ENCODE results near the gene TNRC6A. TPM values are rescaled to one million over a fixed set of nuclear protein-coding genes. Genes with fewer than 3 reads are reported as not detected.
A peak's percentile ranks its signal among the peaks of the same experiment; 100 is the strongest.

Gene TNRC6A
- total RNA-seq (2022) (41.6 and 50.3 TPM in 2 replicates), Bru-seq, nascent RNA (percentile 92 among the genes with signal in this experiment), BruChase-seq, experiment 1, labeled RNA remaining after a 6-hour chase (percentile 90 among the genes with signal in this experiment), BruChase-seq, experiment 2, labeled RNA remaining after a 2-hour chase (percentile 95 among the genes with signal in this experiment)
- long read RNA-seq, full-length matches to known transcripts = 4 of 31 reads
- long read RNA-seq, partial matches to known transcripts = 21 of 31 reads
- long read RNA-seq, other reads (novel, unspliced or antisense) = 6 of 31 reads

GRCh38 chr16:24729243-24729950 lies at the start of gene TNRC6A:
Gene TNRC6A (plus strand): TSS chr16:24729651. CDS start chr16:24729842, 191 bp downstream.
- CTCF ChIA-PET = interaction anchor here (0.6 to 0.9 kb wide), 2 partner anchors 19 to 74 kb away, joined by 3 to 4 read pairs; no protein-coding TSS in a partner anchor
- Mint-ChIP-seq H3K4me3 (ENCODE audit: unreplicated experiment) (peak within 1 kb of the TSS; percentile 88), H3K36me3 (ENCODE audit: insufficient read depth, unreplicated experiment) (peaks cover 25% of the 10 kb centered on the region), H3K9me3 (ENCODE audit: unreplicated experiment) (no peaks in the 10 kb centered on the region), H3K27ac (ENCODE audit: low read depth, unreplicated experiment) (peak within 1 kb of the TSS; percentile 93), H3K4me1 (ENCODE audit: insufficient read depth, unreplicated experiment) (peaks cover 27% of the 10 kb centered on the region), H3K27me3 (ENCODE audit: insufficient read depth, unreplicated experiment) (no peaks in the 10 kb centered on the region)
- POLR2A ChIA-PET = interaction anchor here (0.7 to 2.4 kb wide), 19 partner anchors 8 to 1687 kb away, joined by 3 to 19 read pairs (median 5); no protein-coding TSS in a partner anchor
- TF ChIP-seq CTCF (IDR thresholded peaks at IDR 0.05; ENCODE audit: unreplicated experiment) = no peak
- peak; percentile 83 for DNase-seq (ENCODE audit: unreplicated experiment)
- intact Hi-C loops (cut with micrococcal nuclease) = no loop called here
- BruUV-seq (replicated peaks) = no TSS peak

- no peak for TF ChIP-seq CTCF (IDR thresholded peaks at IDR 0.05; ENCODE audit: unreplicated experiment)
- peak overlapping the region; percentile 77 for H3K27ac Mint-ChIP-seq (ENCODE audit: low read depth, unreplicated experiment)
- peak; percentile 78 for DNase-seq (ENCODE audit: unreplicated experiment)
- no peaks in the 10 kb centered on the region for H3K9me3 Mint-ChIP-seq (ENCODE audit: unreplicated experiment)
- CTCF ChIA-PET = interaction anchor here (0.5 to 2.1 kb wide), 5 partner anchors 12 to 1216 kb away, joined by 3 to 12 read pairs (median 3); no protein-coding TSS in a partner anchor
- no peaks in the 10 kb centered on the region for H3K36me3 Mint-ChIP-seq (ENCODE audit: insufficient read depth, unreplicated experiment)
- H3K4me3 Mint-ChIP-seq (ENCODE audit: unreplicated experiment) = no peak overlapping the region
- POLR2A ChIA-PET = interaction anchor here (0.9 to 2.3 kb wide), 10 partner anchors 12 to 90 kb away, joined by 3 to 12 read pairs (median 4); no protein-coding TSS in a partner anchor
- H3K27me3 Mint-ChIP-seq (ENCODE audit: insufficient read depth, unreplicated experiment) = no peaks in the 10 kb centered on the region
- H3K4me1 Mint-ChIP-seq (ENCODE audit: insufficient read depth, unreplicated experiment) = peaks cover 6% of the 10 kb centered on the region
- intact Hi-C loops (cut with micrococcal nuclease) = no loop called here
- BruUV-seq (replicated peaks) = no TSS peak
Observed at GRCh38 chr16:24681793-24682192, 47.7 kb upstream of the TNRC6A start.

- Mint-ChIP-seq H3K4me3 (ENCODE audit: unreplicated experiment) (no peak overlapping the region), H3K4me1 (ENCODE audit: insufficient read depth, unreplicated experiment) (peaks cover 6% of the 10 kb centered on the region), H3K27me3 (ENCODE audit: insufficient read depth, unreplicated experiment) (no peaks in the 10 kb centered on the region), H3K9me3 (ENCODE audit: unreplicated experiment) (no peaks in the 10 kb centered on the region), H3K27ac (ENCODE audit: low read depth, unreplicated experiment) (no peak overlapping the region), H3K36me3 (ENCODE audit: insufficient read depth, unreplicated experiment) (no peaks in the 10 kb centered on the region)
- BruUV-seq (replicated peaks) = no TSS peak
- ChIA-PET POLR2A (interaction anchor here (0.6 kb wide), 1 partner anchor 75 kb away, joined by 3 read pairs; no protein-coding TSS in a partner anchor), CTCF (interaction anchor here (0.6 to 2.1 kb wide), 2 partner anchors 16 to 58 kb away, joined by 4 to 12 read pairs; no protein-coding TSS in a partner anchor)
- TF ChIP-seq CTCF (IDR thresholded peaks at IDR 0.05; ENCODE audit: unreplicated experiment) = no peak
- intact Hi-C loops (cut with micrococcal nuclease) = no loop called here
- no peak for DNase-seq (ENCODE audit: unreplicated experiment)
Observed at GRCh38 chr16:24683250-24683649, 46.2 kb upstream of the TNRC6A start.

Measured in MCF 10A (cell line).